GOT3 (cell line): Measurements from ENCODE around the gene AP1S3.
"Not testable (repeated sequence)": the region's sequence is repeated elsewhere in the genome, so short reads cannot be mapped to it uniquely, and the experiment has no call there.

Experiments
- DNase-seq: peaks from one replicate; lab custom pipeline; 2025; ENCODE audit warnings: mixed read lengths; lab: John Stamatoyannopoulos, UW

The AP1S3 gene

DNA sequence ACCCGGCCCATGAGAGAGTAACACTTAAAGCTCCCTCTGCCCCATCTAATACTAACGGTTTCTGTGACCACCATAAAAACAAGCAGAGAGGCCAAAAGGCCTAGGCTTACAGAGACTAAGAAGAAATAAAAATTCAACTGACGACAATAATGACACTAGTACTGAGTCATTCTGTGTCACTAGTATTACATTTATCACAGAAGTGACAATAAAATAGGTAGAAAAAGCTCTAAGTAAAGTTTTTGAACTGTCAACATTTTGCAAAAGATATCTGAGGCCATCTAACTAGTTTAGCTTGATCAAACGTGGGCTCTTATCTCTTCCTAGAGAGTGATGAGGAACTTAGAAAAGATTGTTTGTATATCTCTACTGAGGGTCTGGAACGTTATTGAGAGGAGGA lies 35.6 kb downstream of the AP1S3 start:
- no peak for DNase-seq

GRCh38 chr2:223800908-223801307 lies 36.5 kb downstream of the AP1S3 start:
- DNase-seq, result no peak

DNA sequence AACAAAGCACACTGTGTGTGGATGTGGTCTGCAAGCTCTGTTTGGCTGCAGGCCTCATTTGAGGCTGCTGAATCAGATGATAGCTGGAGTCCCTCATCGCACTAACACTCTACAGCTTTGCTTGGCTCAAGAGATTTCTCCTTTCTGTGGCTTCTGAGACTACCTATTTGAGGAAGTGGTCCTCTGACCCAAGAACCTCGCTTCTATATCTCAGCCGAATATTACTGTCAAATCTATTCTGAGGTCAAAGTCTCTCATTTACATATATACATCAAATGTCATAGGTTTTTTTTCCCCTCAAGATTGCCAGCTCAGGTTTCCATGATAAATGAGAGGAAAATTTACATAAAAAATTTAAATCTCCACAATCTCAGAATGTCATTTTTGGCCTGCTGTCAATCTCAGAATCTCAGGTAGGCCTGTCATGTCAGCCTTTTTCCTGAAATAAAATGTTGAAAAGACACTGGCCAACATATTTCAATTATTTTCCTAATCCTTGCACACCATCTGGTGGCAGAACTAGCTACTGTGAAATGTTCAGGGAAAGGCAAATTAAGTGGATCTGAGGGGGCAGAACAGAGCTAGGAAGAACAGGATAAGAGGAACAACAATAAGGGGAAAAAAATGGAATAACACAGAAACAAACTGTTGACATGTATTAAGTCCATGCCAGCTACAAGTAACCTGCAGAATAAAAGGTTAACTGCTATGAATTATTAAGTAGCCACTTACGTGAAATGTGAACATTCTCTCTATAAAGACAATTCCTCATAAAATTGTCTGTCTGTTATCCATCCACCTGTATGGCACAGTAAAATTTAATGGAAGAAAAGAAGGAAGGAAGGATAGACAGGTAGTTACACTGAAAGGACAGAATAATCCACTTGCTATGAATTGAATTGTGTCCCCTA lies 39.3 kb downstream of the AP1S3 start:
- DNase-seq, result no peak

DNA sequence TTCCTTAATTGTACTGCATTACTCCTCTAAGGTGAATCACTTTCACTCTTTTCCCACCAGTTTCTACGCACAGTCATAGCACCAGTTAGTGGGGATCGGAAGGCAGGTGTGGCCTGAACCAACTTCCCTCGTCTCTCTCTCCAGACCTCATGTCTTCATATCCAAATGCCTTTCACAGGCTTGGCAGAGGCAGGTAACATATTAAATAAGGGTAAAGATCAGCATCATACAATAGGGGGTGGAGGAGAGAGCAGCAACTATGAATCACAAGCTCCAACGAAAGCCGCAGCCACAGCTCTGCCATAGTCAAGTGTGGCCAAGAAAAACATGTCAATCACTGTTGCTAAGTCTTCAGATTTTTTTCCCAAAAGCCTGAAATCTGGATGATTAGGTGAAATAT lies 40.3 kb downstream of the AP1S3 start:
- DNase-seq, result no peak

DNA sequence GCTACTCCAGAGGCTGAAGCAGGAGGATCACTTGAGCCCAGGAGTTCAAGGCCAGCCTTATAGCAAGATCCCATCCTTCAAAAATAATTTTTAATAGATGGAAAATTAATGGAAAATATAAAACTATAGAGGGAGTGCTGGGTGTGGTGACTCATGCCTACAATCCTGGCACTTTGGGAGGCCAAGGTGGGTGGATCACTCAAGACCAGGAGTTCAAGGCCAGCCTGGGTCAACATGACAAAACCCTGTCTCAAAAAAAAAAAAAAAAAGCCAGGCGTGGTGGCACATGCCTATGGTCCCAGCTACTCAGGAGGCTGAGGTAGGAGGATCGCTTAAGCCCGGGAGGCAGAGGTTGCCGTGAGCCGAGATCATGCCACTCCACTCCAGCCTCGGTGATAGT lies 48.0 kb downstream of the AP1S3 start:
- no peak for DNase-seq

- no peak for DNase-seq
Measured at GRCh38 chr2:223788826-223789225, 48.6 kb downstream of the AP1S3 start.

GRCh38 chr2:223788106-223788505 lies 49.3 kb downstream of the AP1S3 start:
- not testable (repeated sequence) for DNase-seq

DNA sequence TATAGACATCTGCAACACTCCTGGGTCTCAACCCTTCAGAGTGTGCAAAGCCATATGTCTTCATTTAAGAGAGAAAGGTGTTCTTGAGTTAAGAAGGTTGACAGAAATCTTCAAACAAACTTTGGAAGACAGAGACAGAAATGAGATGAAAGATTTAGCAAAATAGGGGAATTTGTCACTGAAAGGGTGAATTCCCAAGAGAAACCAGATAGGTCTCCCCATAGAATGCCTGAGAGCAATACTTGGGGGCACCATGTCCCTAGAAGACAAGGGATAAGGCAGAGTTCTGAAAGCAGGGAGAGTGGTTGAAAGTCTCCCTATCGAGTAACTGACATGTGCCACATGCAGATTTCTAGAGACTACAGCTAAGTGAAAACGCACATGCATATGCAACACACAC lies 50.0 kb downstream of the AP1S3 start:
- no peak for DNase-seq

- DNase-seq, result no peak
Measured at GRCh38 chr2:223786943-223787342, 50.4 kb downstream of the AP1S3 start.

- no peak for DNase-seq
Measured at GRCh38 chr2:223786236-223786635, 51.1 kb downstream of the AP1S3 start.

GRCh38 chr2:223784221-223784772 lies 53.1 kb downstream of the AP1S3 start:
- DNase-seq, result no peak

DNA sequence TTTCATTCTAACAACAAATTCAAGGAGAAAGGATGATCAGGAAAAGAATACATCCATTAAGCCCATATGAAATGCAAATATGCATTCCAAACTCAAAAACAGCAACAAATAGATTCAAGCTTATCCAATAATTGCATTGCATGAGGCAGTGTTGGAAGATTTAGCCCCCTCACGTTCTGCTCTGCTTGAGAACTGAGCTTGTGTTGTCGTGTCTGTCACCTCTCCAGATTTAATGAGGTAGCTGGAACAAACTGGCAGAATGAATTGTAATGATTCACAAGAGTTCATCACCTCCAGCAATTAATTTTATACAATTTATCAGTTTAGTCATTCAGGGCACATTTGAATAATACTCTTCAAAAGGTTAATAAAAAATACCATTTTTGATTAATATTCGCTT lies 54.8 kb downstream of the AP1S3 start:
- no peak for DNase-seq

DNA sequence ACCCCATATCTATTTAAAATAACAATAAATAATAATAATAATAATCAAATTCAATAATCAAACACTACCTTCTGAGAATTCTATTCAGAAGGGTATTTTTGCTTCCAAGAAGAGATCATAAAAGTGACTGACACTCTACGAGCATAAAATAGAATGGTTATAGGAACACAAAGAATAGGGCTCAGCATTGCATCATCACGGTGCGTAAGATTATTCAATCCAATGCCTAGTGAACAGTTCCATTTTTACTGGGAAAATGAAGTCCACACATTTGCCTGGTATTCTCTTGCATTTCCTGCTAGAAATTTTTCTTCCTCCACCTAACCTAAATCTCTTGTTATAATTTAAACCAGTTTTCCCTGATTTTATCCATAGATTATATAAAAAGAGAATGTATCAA lies 55.8 kb downstream of the AP1S3 start:
- no peak for DNase-seq

GRCh38 chr2:223779877-223780276 lies 57.5 kb downstream of the AP1S3 start:
- DNase-seq, result no peak

GRCh38 chr2:223774193-223774592 lies 63.2 kb downstream of the AP1S3 start:
- no peak for DNase-seq

DNA sequence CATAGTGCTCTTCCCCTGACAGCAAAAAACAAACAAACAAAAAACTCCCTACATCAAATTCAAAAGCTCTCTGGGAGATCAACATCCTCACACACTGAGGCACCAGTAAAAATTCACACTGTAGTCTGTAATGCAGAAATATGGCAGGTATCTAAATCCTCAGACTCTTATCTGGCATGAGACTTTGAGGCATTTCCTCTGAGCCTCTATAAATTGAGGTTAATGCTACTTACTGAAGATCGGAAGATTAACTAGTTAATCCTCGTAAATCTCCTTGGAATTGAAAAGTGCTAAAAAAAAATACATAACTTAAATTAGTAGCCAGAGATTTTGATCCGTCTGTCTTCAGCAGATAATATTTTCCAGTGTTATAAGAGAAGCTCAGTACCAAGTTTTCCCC lies 65.0 kb downstream of the AP1S3 start:
- no peak for DNase-seq

DNA sequence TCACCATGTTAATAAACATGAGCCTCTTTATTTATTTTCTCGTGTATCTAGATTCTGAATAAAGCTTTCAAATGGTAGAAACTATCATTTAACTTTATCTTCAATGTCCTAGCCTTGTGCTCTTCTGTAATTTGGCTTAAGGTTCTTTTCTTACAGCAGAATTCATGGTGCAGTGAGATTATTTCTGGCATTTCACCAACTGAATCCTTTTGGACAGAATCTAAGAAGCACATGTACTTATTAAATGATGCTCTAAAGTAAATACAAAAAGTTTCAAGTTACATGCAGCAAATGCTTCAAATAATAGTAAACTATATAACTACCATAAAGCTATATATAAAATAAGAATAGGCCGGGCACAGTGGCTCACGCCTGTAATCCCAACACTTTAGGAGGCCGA lies 65.9 kb downstream of the AP1S3 start:
- no peak for DNase-seq

DNA sequence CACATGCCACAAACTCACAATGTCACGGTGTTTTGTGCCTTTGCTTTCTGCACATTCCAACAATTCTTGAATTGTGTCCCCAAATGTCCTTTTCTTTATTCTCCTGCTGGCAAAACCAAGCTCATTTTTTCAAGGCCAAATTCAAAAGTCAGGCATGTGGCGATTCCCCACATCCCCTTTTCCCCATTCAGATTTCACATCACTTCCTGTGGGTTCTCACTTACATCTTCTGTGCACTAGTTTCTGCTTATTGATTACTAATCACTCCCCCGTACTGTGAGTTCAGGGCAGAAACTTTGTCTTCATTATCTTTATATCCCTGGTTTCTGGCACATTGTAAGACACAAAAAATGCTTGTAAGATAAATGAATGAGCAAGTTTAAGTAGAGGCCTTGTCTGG lies 69.2 kb downstream of the AP1S3 start:
- DNase-seq, result no peak

GRCh38 chr2:223767341-223767740 lies 70.0 kb downstream of the AP1S3 start:
- DNase-seq, result no peak

DNA sequence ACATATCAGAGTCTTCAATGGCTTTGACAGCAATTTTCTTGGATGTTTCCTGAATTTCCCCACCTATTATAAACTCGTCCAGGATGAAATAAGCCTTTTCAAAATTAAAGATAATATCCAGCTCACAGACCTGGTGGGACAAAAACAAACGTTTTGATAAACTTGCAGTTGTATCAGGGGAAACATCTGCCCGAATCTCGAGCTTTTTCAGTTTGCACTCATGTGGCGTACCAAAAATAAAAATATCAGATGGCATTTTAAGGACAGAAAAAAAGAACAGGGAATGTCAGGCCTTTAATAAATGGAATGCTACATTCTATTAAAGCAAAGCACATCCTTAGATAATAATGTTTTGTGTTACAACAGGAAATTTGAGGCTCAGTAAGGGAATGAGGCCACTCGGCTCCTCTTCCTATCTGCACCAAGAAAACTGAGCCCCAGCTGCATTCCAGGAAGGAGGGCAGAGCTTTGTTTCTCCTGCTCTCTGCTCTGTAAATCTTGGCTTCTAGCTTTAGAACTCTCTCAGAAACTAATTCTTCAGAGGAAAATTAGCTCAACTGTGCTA lies 72.1 kb downstream of the AP1S3 start:
- no peak for DNase-seq

DNA sequence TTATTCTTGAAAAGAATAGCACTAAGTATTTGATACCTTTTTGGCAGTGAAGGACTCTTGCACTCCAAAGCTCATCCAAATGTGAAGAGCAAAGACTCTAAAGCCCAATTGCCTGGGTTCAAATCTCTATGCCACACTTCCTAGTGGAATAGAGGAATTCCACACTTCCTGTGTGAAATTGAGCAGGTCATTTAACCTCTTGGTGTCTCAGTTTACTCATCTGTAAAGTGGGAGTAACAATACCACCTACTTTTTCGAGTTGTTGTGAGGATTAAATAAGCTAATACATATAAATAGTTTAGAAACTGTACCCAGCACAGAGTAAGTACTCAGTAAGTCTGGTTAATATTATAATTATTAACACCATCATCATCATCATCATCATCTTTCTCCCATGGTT lies 72.6 kb downstream of the AP1S3 start:
- DNase-seq, result no peak

- no peak for DNase-seq
Measured at GRCh38 chr2:223762853-223763252, 74.5 kb downstream of the AP1S3 start.

DNA sequence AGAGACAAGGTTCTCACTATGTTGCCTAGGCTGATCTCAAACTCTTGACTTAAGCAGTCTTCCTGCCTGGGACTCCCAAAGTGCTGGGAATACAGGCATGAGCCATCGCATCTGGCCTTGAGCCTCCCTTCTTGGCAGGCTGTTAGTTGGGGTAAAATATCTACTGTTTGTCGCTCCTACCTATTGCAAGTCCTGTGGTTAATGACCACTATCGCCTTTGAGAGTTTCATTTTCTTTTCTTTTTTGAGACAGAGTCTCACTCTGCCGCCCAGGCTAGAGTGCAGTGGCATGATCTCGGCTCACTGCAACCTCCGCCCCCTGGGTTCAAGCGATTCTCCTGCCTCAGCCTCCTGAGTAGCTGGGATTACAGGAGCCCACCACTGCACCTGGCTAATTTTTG lies 75.6 kb downstream of the AP1S3 start:
- DNase-seq, result not testable (repeated sequence)
